Gastrocnemius medialis (tissue), 4 donors: ENCODE measurements around the gene ALG2. TPM values are rescaled to one million over a fixed set of nuclear protein-coding genes. Genes with fewer than 3 reads are reported as not detected.
"Not testable (repeated sequence)": the region's sequence is repeated elsewhere in the genome, so short reads cannot be mapped to it uniquely, and the experiment has no call there.

ENCODE experiments used
- ATAC-seq, 2 donors: fragments of 150-250 bp; one replicate each; pipeline ENCODE4 v1.9.1; 2016
- DNase-seq, 2 donors: peaks; one replicate each; pipeline ENCODE4 v3.0.0-alpha.2; 2019
- H3K27ac ChIP-seq, 4 donors: fragments of 200-600 bp; sonication (generic); 1 replicate in 1 of 4; 2 replicates in 3 of 4; pipeline ENCODE4 v1.5.1; 2016 to 2018; ENCODE audit warnings: mild to moderate bottlenecking in 2 of 4, moderate library complexity in 1 of 4
- H3K27me3 ChIP-seq, 3 donors: fragments of 200-600 bp; sonication (generic) in 2 of 3; 1 replicate in 1 of 3; 2 replicates in 2 of 3; pipeline versions ENCODE4 v1.5.1 to v1.6.0; 2016 to 2019; ENCODE audit warnings: mild to moderate bottlenecking in 1 of 3, moderate library complexity in 1 of 3
- H3K36me3 ChIP-seq, 2 donors: fragments of 200-600 bp; sonication (generic) in 1 of 2; one replicate each; pipeline ENCODE4 v1.5.1; 2017 to 2018
- H3K4me1 ChIP-seq, 2 donors: fragments of 200-600 bp; sonication (generic) in 1 of 2; one replicate each; pipeline ENCODE4 v1.5.1; 2016 to 2017; ENCODE audit warnings: mild to moderate bottlenecking in 2 of 2
- H3K4me3 ChIP-seq, 4 donors: fragments of 200-600 bp; sonication (generic) in 3 of 4; 1 replicate in 1 of 4; 2 replicates in 3 of 4; pipeline ENCODE4 v1.5.1; 2016 to 2019; ENCODE audit warnings: mild to moderate bottlenecking in 2 of 4
- H3K9me3 ChIP-seq, 3 donors: fragments of 200-600 bp; sonication (generic) in 2 of 3; 1 replicate in 1 of 3; 2 replicates in 2 of 3; pipeline ENCODE4 v1.5.1; 2016 to 2019
- CTCF ChIP-seq, 5 experiments: fragments of 450-650 bp in 3 of 5; fragments of 200-600 bp in 2 of 5; sonication (generic) in 2 of 5; IDR thresholded peaks in 4 of 5; conservative IDR thresholded peaks in 1 of 5; 1 replicate in 4 of 5; 2 replicates in 1 of 5; pipeline ENCODE4 v1.5.1; 2016 to 2019; ENCODE audit warnings: antibody characterized with exemption in 5 of 5, mild to moderate bottlenecking in 3 of 5, moderate library complexity in 3 of 5
- POLR2A ChIP-seq, 2 donors: fragments of 450-650 bp; IDR thresholded peaks; one replicate each; pipeline ENCODE4 v1.6.1; 2017; ENCODE audit warnings: antibody characterized with exemption in 2 of 2, mild to moderate bottlenecking in 2 of 2, moderate library complexity in 2 of 2
- in situ Hi-C, 4 donors: fragments of 200-750 bp; cut with MboI; loops; one replicate each; pipeline versions ENCODE4 v1.15.0 to v1.8.0; 2017; ENCODE audit warnings: low sequenced_read_pairs in 4 of 4
- intact Hi-C: fragments of 100-400 bp; cut with DNase I; formaldehyde crosslinking; loops from one replicate; pipeline ENCODE4 v1.15.1; 2023; ENCODE audit warnings: low total_unique reads
- total RNA-seq, 4 donors: library from RNA; depleted of rRNA; stranded (reverse); fragments of >200 nt; gene quantifications; one replicate each; pipeline versions ENCODE4 v1.1.0 to v1.2.3, GENCODE V29; 2016

ALG2 gene
- total RNA-seq, 4 donors from 2014 or later: 12.3 to 19.9 (median 14.7) TPM

DNA sequence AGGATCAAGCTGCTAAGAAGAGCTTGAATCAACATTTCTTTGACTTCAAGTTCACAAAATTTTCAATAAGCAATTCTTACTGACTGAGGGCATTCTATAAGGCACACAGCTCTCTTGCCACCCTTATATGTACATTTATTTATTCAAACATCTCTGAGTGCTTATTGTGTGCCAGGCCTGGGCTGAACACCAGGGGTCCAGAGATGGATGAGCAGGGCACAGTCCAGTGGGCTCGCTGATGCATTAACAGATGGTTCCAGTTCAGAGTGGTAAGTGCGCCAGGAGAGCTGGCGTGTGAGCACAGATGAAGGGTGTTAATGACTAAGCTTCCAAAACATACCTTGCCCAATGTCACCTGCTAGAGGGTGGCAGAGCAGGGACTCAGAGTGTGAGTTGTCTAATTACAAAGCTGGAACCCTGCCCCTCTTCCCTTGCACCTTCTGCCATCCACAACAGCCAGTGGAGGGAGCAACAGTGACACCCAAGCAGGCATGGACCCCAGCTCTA is 24.6 kb downstream of the ALG2 start:
- ATAC-seq (no peak), DNase-seq (no peak)
- Histone ChIP-seq H3K9me3 (no peaks in the 10 kb centered on the region), H3K4me1 (no peaks in the 10 kb centered on the region), H3K27ac (no peak overlapping the region), H3K27me3 (no peaks in the 10 kb centered on the region), H3K36me3 (no peaks in the 10 kb centered on the region), H3K4me3 (no peak overlapping the region)
- in situ Hi-C loops: loop anchor here (25.0 kb wide), 4 partner anchors 615 to 1140 kb away; partner anchors contain the start of gene NR4A3 (in 2 of the 4)
- TF ChIP-seq CTCF (IDR thresholded peaks at IDR 0.05 in 4 of 5, conservative IDR thresholded peaks at IDR 0.05 in 1 of 5): no peak
- TF ChIP-seq POLR2A (IDR thresholded peaks at IDR 0.05): no peak
- intact Hi-C loops: no loop called here

DNA sequence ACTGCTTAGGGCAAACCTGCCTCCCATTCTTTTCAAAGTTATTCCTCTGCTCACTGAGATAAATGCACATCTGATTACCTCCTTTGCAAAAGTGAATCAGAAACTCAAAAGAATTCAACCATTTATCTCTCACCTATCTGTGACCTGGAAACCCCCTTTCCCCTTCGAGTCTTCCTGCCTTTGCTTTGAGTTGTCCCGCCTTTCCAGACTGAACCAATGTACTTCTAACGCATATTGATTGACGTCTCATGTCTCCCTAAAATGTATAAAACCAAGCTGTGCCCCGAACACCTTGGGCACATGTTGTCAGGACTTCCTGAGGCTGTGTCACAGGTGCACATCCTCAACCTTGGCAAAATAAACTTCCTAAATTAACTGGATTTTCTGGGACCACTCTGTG is 25.3 kb downstream of the ALG2 start:
- in situ Hi-C loops: loop anchor here (25.0 kb wide), 4 partner anchors 616 to 1141 kb away; partner anchors contain the start of gene NR4A3 (in 2 of the 4)

DNA sequence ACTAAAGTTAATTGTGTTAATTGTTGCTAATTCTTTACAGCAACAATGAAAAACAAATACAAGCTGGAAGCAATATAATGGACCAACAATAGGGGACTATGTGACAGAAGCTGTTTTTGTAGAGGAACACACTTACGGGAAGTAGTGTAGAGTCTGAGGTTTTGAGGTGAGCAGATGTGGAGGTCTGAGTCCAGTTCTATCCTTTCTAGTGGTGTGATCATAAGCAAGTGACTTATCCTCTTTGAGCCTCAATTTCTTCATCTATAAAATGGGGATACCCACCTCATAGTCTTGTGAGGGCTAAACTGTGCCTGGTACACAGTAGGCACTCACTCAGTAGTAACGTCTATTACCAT is 28.3 kb downstream of the ALG2 start:
- H3K27me3 ChIP-seq: no peaks in the 10 kb centered on the region
- intact Hi-C loops (no loop called here), in situ Hi-C loops (loop anchor here (25.0 kb wide), 4 partner anchors 619 to 1144 kb away; partner anchors contain the start of gene NR4A3 (in 2 of the 4))
- no peaks in the 10 kb centered on the region for H3K9me3 ChIP-seq
- ATAC-seq: no peak
- no peak overlapping the region for H3K4me3 ChIP-seq
- TF ChIP-seq POLR2A (IDR thresholded peaks at IDR 0.05): no peak
- TF ChIP-seq CTCF (IDR thresholded peaks at IDR 0.05 in 4 of 5, conservative IDR thresholded peaks at IDR 0.05 in 1 of 5): no peak
- no peaks in the 10 kb centered on the region for H3K36me3 ChIP-seq
- no peaks in the 10 kb centered on the region for H3K4me1 ChIP-seq
- no peak overlapping the region for H3K27ac ChIP-seq
- no peak for DNase-seq

More for the DNA sequence above, 25.3 kb downstream of the ALG2 start:
- H3K27me3 ChIP-seq, H3K4me3 ChIP-seq, DNase-seq, H3K27ac ChIP-seq, H3K4me1 ChIP-seq, intact Hi-C loops, ATAC-seq, H3K36me3 ChIP-seq, H3K9me3 ChIP-seq: not testable (repeated sequence)

- Histone ChIP-seq H3K4me3 (no peak overlapping the region), H3K36me3 (no peaks in the 10 kb centered on the region), H3K27ac (no peak overlapping the region), H3K4me1 (no peaks in the 10 kb centered on the region), H3K27me3 (no peaks in the 10 kb centered on the region), H3K9me3 (no peaks in the 10 kb centered on the region)
- intact Hi-C loops: no loop called here
- in situ Hi-C loops: loop anchor here (25.0 kb wide), 4 partner anchors 619 to 1144 kb away; partner anchors contain the start of gene NR4A3 (in 2 of the 4)
- no peak for TF ChIP-seq CTCF (IDR thresholded peaks at IDR 0.05 in 4 of 5, conservative IDR thresholded peaks at IDR 0.05 in 1 of 5)
- TF ChIP-seq POLR2A (IDR thresholded peaks at IDR 0.05): no peak
- DNase-seq (no peak), ATAC-seq (no peak)
These were observed 28.8 kb downstream of the ALG2 start for GRCh38 chr9:99192786-99193465.

DNA sequence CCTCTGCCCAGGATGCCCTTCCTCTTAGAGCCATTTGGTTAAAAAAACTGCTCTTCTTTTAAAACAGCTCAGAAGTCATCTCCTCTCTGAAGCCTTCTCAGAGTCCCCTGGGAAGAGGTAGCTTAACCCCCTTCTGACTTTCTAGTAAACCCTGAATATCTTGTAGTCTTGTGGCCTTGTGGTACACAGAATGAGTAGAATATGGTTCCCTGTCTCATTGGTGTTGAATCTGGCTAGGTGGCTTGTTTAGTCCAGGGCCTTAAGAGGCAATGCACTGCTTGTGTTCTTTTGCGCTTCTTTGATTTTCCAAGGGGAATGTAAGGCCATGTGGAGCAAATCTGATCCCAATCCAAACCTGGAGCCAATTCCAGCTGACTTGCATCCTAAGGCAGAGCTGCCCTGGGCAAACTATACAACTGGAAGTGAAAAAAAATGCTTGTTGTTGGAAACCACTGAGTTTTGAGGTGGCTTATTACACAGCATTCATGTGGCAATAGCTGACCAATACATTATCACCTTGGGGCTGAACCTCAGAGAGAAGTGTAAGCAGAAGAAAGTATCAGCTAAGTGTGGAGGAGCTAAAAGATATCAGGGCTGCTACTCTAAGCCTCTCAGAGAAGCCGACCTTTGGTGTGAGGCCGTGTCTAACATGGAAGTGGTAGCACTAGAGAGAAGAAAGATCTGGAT is 31.0 kb downstream of the ALG2 start:
- H3K27me3 ChIP-seq: no peaks in the 10 kb centered on the region
- ATAC-seq (no peak), DNase-seq (no peak)
- no peaks in the 10 kb centered on the region for H3K4me1 ChIP-seq
- in situ Hi-C loops (loop anchor here (25.0 kb wide), 4 partner anchors 622 to 1147 kb away; partner anchors contain the start of gene NR4A3 (in 2 of the 4)), intact Hi-C loops (no loop called here)
- no peak for TF ChIP-seq CTCF (IDR thresholded peaks at IDR 0.05 in 4 of 5, conservative IDR thresholded peaks at IDR 0.05 in 1 of 5)
- TF ChIP-seq POLR2A (IDR thresholded peaks at IDR 0.05): no peak
- H3K9me3 ChIP-seq: no peaks in the 10 kb centered on the region
- no peak overlapping the region for H3K27ac ChIP-seq
- no peaks in the 10 kb centered on the region for H3K36me3 ChIP-seq
- H3K4me3 ChIP-seq: no peak overlapping the region
